Measurements from ENCODE around the gene SSR2.

The SSR2 gene

DNA sequence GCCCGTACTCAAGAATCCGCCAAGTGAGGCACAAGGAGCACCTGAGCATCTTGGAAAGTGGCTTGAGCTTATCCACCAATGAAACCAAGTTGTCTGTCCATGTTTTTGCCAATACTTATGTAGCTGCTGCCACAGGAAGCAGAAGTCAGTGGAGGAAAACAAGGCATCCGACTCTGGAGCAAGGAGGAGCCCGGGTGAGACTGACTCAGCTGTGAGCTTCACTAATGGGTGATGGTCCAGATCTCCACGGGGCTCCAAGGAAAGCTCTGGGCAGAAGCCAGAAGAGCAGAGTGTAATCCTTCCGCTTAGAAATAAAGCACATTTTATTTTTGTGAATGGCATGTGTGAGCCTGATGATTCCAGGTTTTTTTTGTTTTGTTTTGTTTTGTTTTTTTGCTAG, 12.3 kb upstream of the SSR2 start:
- peak; percentile 66 for DNase-seq
- Histone ChIP-seq H3K27ac (no peak overlapping the region), H3K36me3 (replicated peaks) (peaks cover 12% of the 10 kb centered on the region), H3K27me3 (replicated peaks) (no peaks in the 10 kb centered on the region), H3K4me3 (ENCODE audit: low read depth, low read length) (no peak overlapping the region)
- in situ Hi-C loops (cut with HindIII; ENCODE audit: low pct_ligation_motif_present, low sequenced_read_pairs): no loop called here
- TF ChIP-seq, protein P1, sequence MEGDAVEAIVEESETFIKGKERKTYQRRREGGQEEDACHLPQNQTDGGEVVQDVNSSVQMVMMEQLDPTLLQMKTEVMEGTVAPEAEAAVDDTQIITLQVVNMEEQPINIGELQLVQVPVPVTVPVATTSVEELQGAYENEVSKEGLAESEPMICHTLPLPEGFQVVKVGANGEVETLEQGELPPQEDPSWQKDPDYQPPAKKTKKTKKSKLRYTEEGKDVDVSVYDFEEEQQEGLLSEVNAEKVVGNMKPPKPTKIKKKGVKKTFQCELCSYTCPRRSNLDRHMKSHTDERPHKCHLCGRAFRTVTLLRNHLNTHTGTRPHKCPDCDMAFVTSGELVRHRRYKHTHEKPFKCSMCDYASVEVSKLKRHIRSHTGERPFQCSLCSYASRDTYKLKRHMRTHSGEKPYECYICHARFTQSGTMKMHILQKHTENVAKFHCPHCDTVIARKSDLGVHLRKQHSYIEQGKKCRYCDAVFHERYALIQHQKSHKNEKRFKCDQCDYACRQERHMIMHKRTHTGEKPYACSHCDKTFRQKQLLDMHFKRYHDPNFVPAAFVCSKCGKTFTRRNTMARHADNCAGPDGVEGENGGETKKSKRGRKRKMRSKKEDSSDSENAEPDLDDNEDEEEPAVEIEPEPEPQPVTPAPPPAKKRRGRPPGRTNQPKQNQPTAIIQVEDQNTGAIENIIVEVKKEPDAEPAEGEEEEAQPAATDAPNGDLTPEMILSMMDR (IDR thresholded peaks at IDR 0.05; ENCODE audit: low read depth, low read length, missing control alignments): no peak

DNA sequence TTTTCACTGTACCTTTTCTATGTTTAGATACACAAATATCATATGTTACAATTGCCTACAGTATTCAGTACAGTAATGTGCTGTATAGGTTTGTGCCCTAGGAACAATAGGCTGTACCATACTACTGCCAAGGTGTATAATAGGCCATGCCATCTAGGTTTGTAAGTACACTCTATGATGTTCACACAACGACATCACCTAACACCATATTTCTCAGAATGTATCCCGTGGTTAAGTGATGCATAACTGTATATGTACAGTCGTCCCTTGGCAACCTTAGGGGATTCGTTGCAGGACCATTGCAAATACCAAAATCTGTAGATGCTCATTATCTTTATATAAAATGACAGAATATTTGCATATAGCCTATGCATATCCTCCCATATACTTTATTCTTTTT, 5.8 kb upstream of the SSR2 start:
- in situ Hi-C loops (cut with HindIII; ENCODE audit: low pct_ligation_motif_present, low sequenced_read_pairs): no loop called here
- Histone ChIP-seq H3K27me3 (replicated peaks) (no peaks in the 10 kb centered on the region), H3K36me3 (replicated peaks) (no peaks in the 10 kb centered on the region), H3K4me3 (ENCODE audit: low read depth, low read length) (no peak overlapping the region), H3K27ac (no peak overlapping the region)
- DNase-seq: no peak
- TF ChIP-seq, protein P1 (IDR thresholded peaks at IDR 0.05; ENCODE audit: low read depth, low read length, missing control alignments): no peak

- H3K27me3 ChIP-seq (replicated peaks): no peaks in the 10 kb centered on the region
- H3K36me3 ChIP-seq (replicated peaks): no peaks in the 10 kb centered on the region
- no peak overlapping the region for H3K4me3 ChIP-seq (ENCODE audit: low read depth, low read length)
- in situ Hi-C loops (cut with HindIII; ENCODE audit: low pct_ligation_motif_present, low sequenced_read_pairs): no loop called here
- DNase-seq: peak; percentile 62
- no peak overlapping the region for H3K27ac ChIP-seq
- TF ChIP-seq, protein P1 (IDR thresholded peaks at IDR 0.05; ENCODE audit: low read depth, low read length, missing control alignments): peak; percentile 95
These were observed 5.1 kb upstream of the SSR2 start for GRCh38 chr1:156025876-156026275.

- Histone ChIP-seq H3K27ac (no peak overlapping the region), H3K27me3 (replicated peaks) (no peaks in the 10 kb centered on the region), H3K36me3 (replicated peaks) (no peaks in the 10 kb centered on the region), H3K4me3 (ENCODE audit: low read depth, low read length) (no peak overlapping the region)
- TF ChIP-seq, protein P1 (IDR thresholded peaks at IDR 0.05; ENCODE audit: low read depth, low read length, missing control alignments): no peak
- in situ Hi-C loops (cut with HindIII; ENCODE audit: low pct_ligation_motif_present, low sequenced_read_pairs): no loop called here
- no peak for DNase-seq
These were observed 4.0 kb upstream of the SSR2 start for GRCh38 chr1:156024801-156025200.

DNA sequence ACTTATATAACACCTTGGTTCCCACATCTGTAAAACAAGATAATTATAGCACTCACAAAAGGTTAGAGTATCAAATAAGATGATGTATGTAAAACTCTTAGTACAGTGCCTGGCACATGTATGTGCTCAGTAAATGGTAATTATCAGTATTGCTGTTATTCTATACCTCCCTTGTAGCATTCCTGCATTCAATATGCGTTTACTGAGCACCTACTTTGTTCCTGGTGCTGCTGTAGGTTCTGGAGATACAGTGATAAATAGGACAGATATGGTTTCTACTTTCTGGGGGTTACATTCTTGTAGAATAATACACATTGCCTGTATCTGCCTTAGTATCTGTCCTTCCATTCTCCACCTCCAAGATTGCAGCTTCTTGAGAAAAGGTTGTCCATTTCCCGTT, 1.2 kb upstream of the SSR2 start:
- in situ Hi-C loops (cut with HindIII; ENCODE audit: low pct_ligation_motif_present, low sequenced_read_pairs): no loop called here

GRCh38 chr1:156021093-156021428, 310 bp upstream of the SSR2 start:
- peak overlapping the region; percentile 88 for H3K4me3 ChIP-seq (ENCODE audit: low read depth, low read length)

More for the DNA sequence above, 1.2 kb upstream of the SSR2 start:
- TF ChIP-seq, protein P1 (IDR thresholded peaks at IDR 0.05; ENCODE audit: low read depth, low read length, missing control alignments): no peak
- no peak for DNase-seq
- Histone ChIP-seq H3K27ac (no peak overlapping the region), H3K4me3 (ENCODE audit: low read depth, low read length) (no peak overlapping the region), H3K36me3 (replicated peaks) (peaks cover 21% of the 10 kb centered on the region), H3K27me3 (replicated peaks) (no peaks in the 10 kb centered on the region)

More at GRCh38 chr1:156021093-156021428, 310 bp upstream of the SSR2 start:
- H3K27ac ChIP-seq: no peak overlapping the region
- peaks cover 26% of the 10 kb centered on the region for H3K36me3 ChIP-seq (replicated peaks)
- no peak for DNase-seq
- no peaks in the 10 kb centered on the region for H3K27me3 ChIP-seq (replicated peaks)
- TF ChIP-seq, protein P1 (IDR thresholded peaks at IDR 0.05; ENCODE audit: low read depth, low read length, missing control alignments): no peak
- in situ Hi-C loops (cut with HindIII; ENCODE audit: low pct_ligation_motif_present, low sequenced_read_pairs): no loop called here
